BLaER1 treated with 17β-estradiol and CSF1 and Interleukin-3, amounts not matched to agents 10 nM and 100 nM (cell line): ENCODE measurements around the gene NFE2.

ENCODE experiments used
- H3K27ac ChIP-seq, 11 experiments: shearing (Covaris generic); formaldehyde crosslinking; 2 replicates each; pipeline ENCODE4 v1.8.1; 2022
- H3K27me3 ChIP-seq, 11 experiments: shearing (Covaris generic); formaldehyde crosslinking; 2 replicates each; pipeline ENCODE4 v1.8.1; 2022
- H3K36me3 ChIP-seq, 11 experiments: shearing (Covaris generic); formaldehyde crosslinking; 2 replicates each; pipeline ENCODE4 v1.8.1; 2022
- H3K4me1 ChIP-seq, 10 experiments: shearing (Covaris generic); formaldehyde crosslinking; 2 replicates each; pipeline ENCODE4 v1.8.1; 2022
- H3K4me2 ChIP-seq, 11 experiments: shearing (Covaris generic); formaldehyde crosslinking; 2 replicates each; pipeline ENCODE4 v1.8.1; 2022
- H3K4me3 ChIP-seq, 10 experiments: shearing (Covaris generic); formaldehyde crosslinking; 2 replicates each; pipeline ENCODE4 v1.8.1; 2022
- H3K9ac ChIP-seq, 11 experiments: shearing (Covaris generic); formaldehyde crosslinking; 2 replicates each; pipeline ENCODE4 v1.8.1; 2022
- H3K9me3 ChIP-seq, 11 experiments: shearing (Covaris generic); formaldehyde crosslinking; replicated peaks in 1 of 11; 2 replicates each; pipeline ENCODE4 v1.8.1; 2022
- H4K20me1 ChIP-seq, 11 experiments: shearing (Covaris generic); formaldehyde crosslinking; 2 replicates each; pipeline ENCODE4 v1.8.1; 2022
- Cebpa-rat ChIP-seq, 11 experiments: shearing (Covaris generic); IDR thresholded peaks; 2 replicates each; pipeline ENCODE4 v1.8.1; 2022

NFE2 gene

GRCh38 chr12:54300732-54301427, at the start of gene NFE2:
NFE2 (minus strand) TSS chr12:54301015; CDS start chr12:54295248, 5,767 bp downstream.
- no peaks in the 10 kb centered on the region for H3K27me3 ChIP-seq
- peak within 1 kb of the TSS; percentile 40 to 98 (median 75) for H3K4me3 ChIP-seq
- peaks cover 0 to 43% (median 1%) of the 10 kb centered on the region in 11 experiments; a peak in 11 of 22 replicates for H3K36me3 ChIP-seq
- no peak for TF ChIP-seq Cebpa-rat (IDR thresholded peaks at IDR 0.05)
- no peaks in the 10 kb centered on the region for H3K9me3 ChIP-seq
- H3K4me2 ChIP-seq = peak within 1 kb of the TSS; percentile 92 to 99 (median 96)
- peaks cover 80 to 95% (median 90%) of the 10 kb centered on the region in 10 experiments for H3K4me1 ChIP-seq
- H3K9ac ChIP-seq = peak within 1 kb of the TSS; percentile 76 to 96 (median 87)
- peak within 1 kb of the TSS; percentile 46 to 100 (median 98); a peak in 21 of 22 replicates for H3K27ac ChIP-seq
- peaks cover 0 to 18% (median 0%) of the 10 kb centered on the region in 11 experiments; a peak in 9 of 22 replicates for H4K20me1 ChIP-seq

DNA sequence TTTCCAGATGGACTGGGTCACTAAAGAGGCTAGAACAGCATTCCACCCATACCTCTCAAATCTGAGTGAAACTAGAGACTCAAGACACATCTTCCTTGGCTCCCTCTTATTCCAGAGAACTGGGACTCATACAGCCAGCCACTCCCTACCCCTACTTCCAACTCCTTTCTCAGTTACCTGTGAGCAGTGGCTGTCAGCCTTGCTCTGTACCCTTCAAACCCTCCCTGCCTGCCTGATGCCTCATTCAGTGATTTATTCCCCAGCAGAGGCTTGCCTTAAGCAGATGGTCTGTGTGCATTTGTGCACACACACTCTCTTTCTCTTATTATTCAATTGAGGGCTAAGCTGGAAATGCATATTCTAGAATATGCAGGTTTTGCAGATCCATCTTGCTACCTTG, 48.9 kb upstream of the NFE2 start:
- Histone ChIP-seq H3K9ac (no peak overlapping the region), H3K27ac (no peak overlapping the region), H3K9me3 (no peaks in the 10 kb centered on the region), H3K36me3 (peaks cover 67 to 83% (median 78%) of the 10 kb centered on the region in 11 experiments), H3K4me3 (no peak overlapping the region), H3K27me3 (no peaks in the 10 kb centered on the region), H3K4me1 (peaks cover 12 to 67% (median 33%) of the 10 kb centered on the region in 10 experiments), H4K20me1 (peaks cover 0 to 52% (median 0%) of the 10 kb centered on the region in 11 experiments; a peak in 6 of 22 replicates), H3K4me2 (no peak overlapping the region)
- no peak for TF ChIP-seq Cebpa-rat (IDR thresholded peaks at IDR 0.05)

DNA sequence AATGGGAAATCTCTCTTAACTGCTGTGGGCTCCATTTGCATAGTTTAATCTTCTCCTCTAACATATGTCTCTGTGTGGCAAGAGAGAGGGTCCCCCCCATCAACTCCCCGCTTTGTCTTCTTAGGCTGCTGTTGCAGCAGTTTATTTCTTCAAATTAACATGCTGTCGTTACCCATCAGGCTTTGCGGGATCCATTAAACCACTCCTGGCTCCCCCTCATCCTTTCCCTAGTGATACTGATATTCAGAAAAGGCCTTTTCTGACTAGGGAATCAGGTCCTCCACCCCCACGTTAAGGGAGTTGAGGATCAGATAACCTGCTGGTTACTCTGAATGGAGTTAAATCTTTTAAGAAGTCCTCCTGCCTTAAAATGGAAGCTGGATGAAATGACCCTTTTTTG, 48.2 kb upstream of the NFE2 start:
- Histone ChIP-seq H3K9me3 (no peaks in the 10 kb centered on the region), H3K27me3 (no peaks in the 10 kb centered on the region), H3K27ac (no peak overlapping the region), H3K36me3 (peaks cover 71 to 87% (median 84%) of the 10 kb centered on the region in 11 experiments), H4K20me1 (peaks cover 0 to 50% (median 0%) of the 10 kb centered on the region in 11 experiments; a peak in 6 of 22 replicates), H3K4me3 (no peak overlapping the region), H3K4me1 (peaks cover 12 to 67% (median 36%) of the 10 kb centered on the region in 10 experiments), H3K4me2 (no peak overlapping the region), H3K9ac (no peak overlapping the region)
- no peak for TF ChIP-seq Cebpa-rat (IDR thresholded peaks at IDR 0.05)

DNA sequence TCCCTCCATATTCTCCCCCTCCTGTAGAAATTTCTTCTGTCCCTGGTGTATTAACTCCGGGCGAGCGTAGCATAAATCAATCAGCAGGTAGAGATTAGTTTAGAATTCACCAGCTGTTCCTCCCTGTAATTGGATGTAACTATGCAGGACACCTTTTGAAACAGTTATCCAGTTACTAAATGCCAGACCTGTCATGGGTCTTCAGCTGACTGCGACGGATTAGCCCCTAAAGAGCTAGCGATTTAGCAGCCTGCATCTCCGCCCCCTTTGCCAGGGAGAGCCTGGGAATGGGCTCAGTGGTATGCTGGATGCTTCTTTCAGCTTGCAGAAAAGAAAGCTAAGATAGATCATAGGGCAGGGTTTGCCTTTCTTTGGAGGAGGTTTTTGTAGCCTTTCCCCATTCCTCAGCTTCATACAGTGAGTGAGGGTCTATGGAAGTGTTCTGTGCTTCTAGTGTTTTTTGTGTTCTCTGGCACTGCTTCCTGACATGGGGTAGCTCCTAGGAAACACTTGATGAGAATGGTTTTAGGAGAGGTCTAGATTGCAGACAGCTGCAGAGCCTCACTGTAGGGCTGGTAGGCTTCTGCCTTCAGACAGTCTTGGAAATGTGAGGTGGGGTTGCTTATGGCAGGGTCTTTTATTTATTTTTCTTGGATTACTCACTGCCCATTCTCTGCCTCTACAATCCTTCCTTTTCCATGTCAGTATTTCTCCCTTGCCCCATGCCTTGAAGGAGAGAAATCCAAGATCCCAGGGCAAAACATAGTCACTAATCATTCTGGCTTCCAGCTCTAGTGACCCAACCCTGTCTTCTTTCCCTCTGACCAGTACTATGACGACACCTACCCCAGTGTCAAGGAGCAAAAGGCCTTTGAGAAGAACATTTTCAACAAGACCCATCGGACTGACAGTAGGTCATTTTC, 40.8 kb upstream of the NFE2 start:
- peaks cover 0 to 65% (median 32%) of the 10 kb centered on the region in 10 experiments; a peak in 14 of 20 replicates for H3K4me1 ChIP-seq
- H3K36me3 ChIP-seq = peaks cover 58 to 87% (median 71%) of the 10 kb centered on the region in 11 experiments
- no peak overlapping the region for H3K9ac ChIP-seq
- peaks cover 0 to 41% (median 10%) of the 10 kb centered on the region in 11 experiments; a peak in 10 of 22 replicates for H4K20me1 ChIP-seq
- H3K4me3 ChIP-seq = no peak overlapping the region
- no peak overlapping the region for H3K4me2 ChIP-seq
- no peaks in the 10 kb centered on the region for H3K27me3 ChIP-seq
- no peak overlapping the region for H3K27ac ChIP-seq
- H3K9me3 ChIP-seq = no peaks in the 10 kb centered on the region
- no peak for TF ChIP-seq Cebpa-rat (IDR thresholded peaks at IDR 0.05)

DNA sequence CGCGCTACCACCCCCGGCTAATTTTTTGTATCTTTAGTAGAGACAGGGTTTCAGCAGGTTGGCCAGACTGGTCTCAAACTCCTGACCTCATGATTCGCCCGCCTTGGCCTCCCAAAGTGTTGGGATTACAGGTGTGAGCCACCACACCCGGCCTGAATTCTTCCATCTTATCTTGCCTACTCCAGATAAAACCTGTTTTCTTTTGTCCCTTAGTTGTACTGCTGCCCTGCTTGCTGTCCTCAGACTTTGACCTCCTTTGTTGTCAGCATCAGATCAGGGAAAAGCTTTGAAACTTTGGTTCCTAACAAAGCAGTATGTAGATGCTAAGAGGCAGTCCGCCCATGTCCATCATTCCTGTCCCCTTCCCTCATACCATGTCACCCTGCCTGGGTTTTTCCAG, 40.0 kb upstream of the NFE2 start:
- H3K36me3 ChIP-seq = peaks cover 51 to 79% (median 63%) of the 10 kb centered on the region in 11 experiments
- no peaks in the 10 kb centered on the region for H3K9me3 ChIP-seq
- peaks cover 0 to 41% (median 10%) of the 10 kb centered on the region in 11 experiments; a peak in 10 of 22 replicates for H4K20me1 ChIP-seq

DNA sequence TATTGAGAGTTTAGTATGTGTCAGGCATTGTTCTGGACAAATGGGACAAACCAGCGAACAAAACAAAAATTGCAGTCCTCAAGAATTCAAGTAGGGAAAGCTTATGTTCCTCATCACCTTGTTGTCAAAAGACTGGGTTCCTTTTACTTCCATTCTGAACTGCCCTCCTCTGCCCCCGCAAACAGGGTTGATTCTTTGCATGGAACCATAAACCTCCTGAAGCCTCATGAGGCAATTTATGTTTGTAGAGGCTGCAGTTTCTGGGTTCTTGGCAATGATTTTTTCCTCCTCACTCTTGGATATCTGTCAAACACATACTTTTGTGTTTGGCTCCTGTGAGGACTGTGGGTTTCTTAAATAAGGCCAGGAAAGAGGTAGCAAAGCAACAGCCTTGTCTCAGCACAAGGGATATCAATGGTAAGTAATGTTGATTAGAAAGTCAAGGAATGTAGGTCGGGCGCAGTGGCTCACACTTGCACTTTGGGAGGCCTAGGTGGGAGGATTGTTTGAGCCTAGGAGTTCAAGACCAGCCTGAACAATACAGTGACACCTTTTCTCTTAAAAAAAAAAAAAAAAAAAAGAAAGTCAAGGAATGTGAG, 38.0 kb upstream of the NFE2 start:
- Histone ChIP-seq H3K9me3 (no peaks in the 10 kb centered on the region), H3K4me3 (no peak overlapping the region), H4K20me1 (peaks cover 0 to 33% (median 10%) of the 10 kb centered on the region in 11 experiments; a peak in 10 of 22 replicates), H3K27ac (no peak overlapping the region), H3K36me3 (peaks cover 38 to 62% (median 44%) of the 10 kb centered on the region in 11 experiments), H3K27me3 (no peaks in the 10 kb centered on the region), H3K4me1 (peaks cover 24 to 66% (median 42%) of the 10 kb centered on the region in 10 experiments), H3K9ac (peak overlapping the region in 1 of 11 experiments; percentile 31; a peak in 1 of 22 replicates), H3K4me2 (peak overlapping the region in 2 of 11 experiments; percentile 54 to 64; a peak in 2 of 22 replicates)
- TF ChIP-seq Cebpa-rat (IDR thresholded peaks at IDR 0.05) = no peak

More for the DNA sequence above, 40.0 kb upstream of the NFE2 start:
- Histone ChIP-seq H3K27me3 (no peaks in the 10 kb centered on the region), H3K27ac (no peak overlapping the region), H3K9ac (no peak overlapping the region), H3K4me3 (no peak overlapping the region), H3K4me1 (peaks cover 6 to 65% (median 36%) of the 10 kb centered on the region in 10 experiments), H3K4me2 (no peak overlapping the region)
- no peak for TF ChIP-seq Cebpa-rat (IDR thresholded peaks at IDR 0.05)

- Histone ChIP-seq H3K4me3 (no peak overlapping the region), H3K36me3 (peaks cover 31 to 60% (median 37%) of the 10 kb centered on the region in 11 experiments), H3K27ac (peak overlapping the region in 1 of 11 experiments; percentile 3; a peak in 2 of 22 replicates), H3K27me3 (no peaks in the 10 kb centered on the region), H4K20me1 (peaks cover 0 to 33% (median 10%) of the 10 kb centered on the region in 11 experiments; a peak in 10 of 22 replicates), H3K4me2 (peak overlapping the region in 5 of 11 experiments; percentile 7 to 64 (median 54); a peak in 8 of 22 replicates), H3K9me3 (no peaks in the 10 kb centered on the region), H3K4me1 (peaks cover 24 to 74% (median 45%) of the 10 kb centered on the region in 10 experiments), H3K9ac (peak overlapping the region in 3 of 11 experiments; percentile 1 to 6 (median 3); a peak in 3 of 22 replicates)
- TF ChIP-seq Cebpa-rat (IDR thresholded peaks at IDR 0.05) = no peak
Observed at GRCh38 chr12:54337854-54338650, 37.2 kb upstream of the NFE2 start.
